Mesendoderm (in vitro differentiated cells): Measurements from ENCODE around the gene LRCH1.

Experiments
- DNase-seq: peaks from one replicate; pipeline ENCODE4 v3.0.0; 2013
- H2AK5ac ChIP-seq: 2 replicates; pipeline ENCODE4 v1.6.1; 2013; ENCODE audit warnings: low read length, inconsistent platforms
- H2BK120ac ChIP-seq: 2 replicates; pipeline ENCODE4 v1.6.1; 2013; ENCODE audit warnings: low read depth, mild to moderate bottlenecking, low read length, moderate library complexity, mixed read lengths
- H2BK15ac ChIP-seq: replicated peaks from 2 replicates; pipeline ENCODE4 v1.6.1; 2013; ENCODE audit warnings: low read depth, mild to moderate bottlenecking, moderate library complexity
- H2BK5ac ChIP-seq: 2 replicates; pipeline ENCODE4 v1.6.1; 2013; ENCODE audit warnings: low read length, inconsistent platforms
- H3K18ac ChIP-seq: 2 replicates; pipeline ENCODE4 v1.6.1; 2013; ENCODE audit warnings: mild to moderate bottlenecking, low read length, mixed read lengths
- H3K23ac ChIP-seq: one replicate; pipeline ENCODE4 v1.6.1; 2013; ENCODE audit warnings: low read length
- H3K27ac ChIP-seq: 2 replicates; pipeline ENCODE4 v1.5.1; 2013; ENCODE audit warnings: low read depth, mild to moderate bottlenecking, inconsistent platforms, low read length, moderate library complexity
- H3K27me3 ChIP-seq: 2 replicates; pipeline ENCODE4 v1.6.1; 2013; ENCODE audit warnings: low read length, control low read depth, mild to moderate bottlenecking, inconsistent platforms; ENCODE audit not compliant: insufficient read depth, poor library complexity
- H3K36me3 ChIP-seq: 2 replicates; pipeline ENCODE4 v1.6.1; 2013; ENCODE audit warnings: low read length, inconsistent platforms; ENCODE audit not compliant: control insufficient read depth, insufficient read depth
- H3K4ac ChIP-seq: one replicate; pipeline ENCODE4 v1.6.1; 2013; ENCODE audit warnings: low read depth, mild to moderate bottlenecking, low read length, moderate library complexity
- H3K4me1 ChIP-seq: 2 replicates; pipeline ENCODE4 v1.6.1; 2013; ENCODE audit warnings: low read depth, low read length, inconsistent platforms; ENCODE audit not compliant: control insufficient read depth
- H3K4me2 ChIP-seq: 2 replicates; pipeline ENCODE4 v1.6.1; 2013; ENCODE audit warnings: low read length
- H3K4me3 ChIP-seq: 2 replicates; pipeline ENCODE4 v1.5.1; 2013; ENCODE audit warnings: mild to moderate bottlenecking, low read length
- H3K56ac ChIP-seq: one replicate; pipeline ENCODE4 v1.6.1; 2013; ENCODE audit warnings: low read length
- H3K79me1 ChIP-seq: 2 replicates; pipeline ENCODE4 v1.6.1; 2013; ENCODE audit warnings: low read length, inconsistent platforms
- H3K79me2 ChIP-seq: 2 replicates; pipeline ENCODE4 v1.6.1; 2013; ENCODE audit warnings: mild to moderate bottlenecking, low read length; ENCODE audit not compliant: control insufficient read depth, insufficient read depth
- H3K9ac ChIP-seq: 2 replicates; pipeline ENCODE4 v1.6.1; 2013; ENCODE audit warnings: low read length, inconsistent platforms
- H4K5ac ChIP-seq: one replicate; pipeline ENCODE4 v1.6.1; 2013; ENCODE audit warnings: low read length
- H4K8ac ChIP-seq: one replicate; pipeline ENCODE4 v1.6.1; 2013; ENCODE audit warnings: low read depth, mild to moderate bottlenecking, control low read depth, low read length, moderate library complexity
- WGBS: extraction: QIAGEN DNeasy Blood & Tissue Kit; methylation state at CpG from one replicate; pipeline ENCODE4 v1.1.7; 2013; ENCODE audit warnings: low lambda C conversion rate, missing lambda C conversion rate; ENCODE audit not compliant: insufficient coverage; ENCODE audit errors: extremely low coverage; 5-methylcytosine and 5-hydroxymethylcytosine counted together

Gene LRCH1

DNA sequence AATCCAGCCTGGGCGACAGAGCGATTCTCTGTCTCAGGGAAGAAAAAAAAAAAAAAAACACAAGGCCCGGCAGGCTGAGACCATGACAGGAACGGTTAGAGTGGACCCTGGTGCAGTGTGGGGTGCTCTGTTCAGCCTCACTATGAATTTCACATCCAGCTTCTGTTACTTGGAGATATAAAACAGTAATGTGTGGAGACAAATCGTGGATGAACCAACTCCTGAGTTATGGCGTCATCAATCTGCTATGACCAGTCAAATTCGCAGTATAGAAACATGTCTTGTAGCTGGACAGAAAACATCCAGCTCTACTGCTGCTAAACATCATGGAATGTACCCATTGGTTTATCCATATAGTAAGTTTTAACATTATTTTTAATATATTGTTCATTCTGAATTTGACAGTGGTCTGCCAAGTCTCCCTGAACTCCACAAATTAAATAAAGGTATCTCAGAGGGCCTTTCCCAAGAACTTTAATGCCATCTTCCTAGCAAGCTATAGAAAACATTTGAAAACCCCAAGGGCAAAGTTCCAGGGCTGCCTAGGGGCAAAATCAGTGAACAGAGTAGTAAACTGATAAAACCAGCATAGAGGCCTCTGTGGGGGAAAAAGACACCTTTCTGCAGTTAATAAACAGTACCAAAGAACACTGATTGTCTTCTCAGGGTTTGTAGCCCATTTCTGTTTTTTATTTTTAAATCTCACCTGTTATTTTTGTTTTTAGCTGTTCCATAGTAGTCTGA is 75.8 kb downstream of the LRCH1 start:
- Histone ChIP-seq H2BK5ac (no peak overlapping the region), H3K4me3 (no peak overlapping the region), H3K56ac (no peak overlapping the region), H2BK120ac (no peak overlapping the region), H3K36me3 (no peaks in the 10 kb centered on the region), H3K4me1 (peaks cover 8% of the 10 kb centered on the region), H2AK5ac (no peak overlapping the region), H3K79me2 (peaks cover 8% of the 10 kb centered on the region), H4K8ac (no peak overlapping the region), H3K4ac (no peak overlapping the region), H3K23ac (no peak overlapping the region), H3K27ac (no peak overlapping the region), H3K4me2 (no peak overlapping the region), H3K79me1 (peaks cover 6% of the 10 kb centered on the region), H3K9ac (no peak overlapping the region), H3K18ac (no peak overlapping the region), H3K27me3 (no peaks in the 10 kb centered on the region), H4K5ac (no peak overlapping the region), H2BK15ac (no peak overlapping the region)
- no CpG with 5 or more reads among the region's 7 CpGs for WGBS
- no peak for DNase-seq

DNA sequence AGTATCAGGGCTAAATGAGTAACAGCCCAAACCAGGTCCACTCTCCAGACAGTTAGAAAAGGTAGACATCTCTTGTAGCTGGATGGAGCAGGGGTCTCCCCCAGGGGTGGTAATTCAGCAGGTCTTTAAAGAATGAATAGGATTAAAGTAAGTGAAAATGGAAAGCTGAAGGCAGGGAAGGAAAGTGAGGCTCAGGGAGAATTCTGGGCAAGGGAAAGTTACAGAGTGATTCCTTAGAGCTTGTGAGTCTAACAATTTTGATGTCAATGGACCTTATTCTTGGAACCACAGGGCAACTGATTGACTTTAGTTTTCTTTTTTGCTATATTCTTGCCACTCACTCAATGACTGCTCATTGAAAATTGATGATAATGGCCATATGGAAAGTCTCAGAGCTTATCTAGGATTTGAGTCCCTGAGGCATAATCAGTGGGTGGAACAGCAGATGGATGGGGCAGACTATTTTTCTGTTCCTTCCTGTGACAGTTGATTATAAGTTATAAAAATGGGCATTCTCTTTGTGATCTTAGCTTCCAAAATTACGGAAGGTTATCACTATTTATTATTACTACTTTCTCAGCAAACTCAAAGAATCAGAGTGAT is 76.9 kb downstream of the LRCH1 start:
- no peak overlapping the region for H3K18ac ChIP-seq
- H3K36me3 ChIP-seq: no peaks in the 10 kb centered on the region
- H2BK5ac ChIP-seq: no peak overlapping the region
- no peak overlapping the region for H3K4me2 ChIP-seq
- H3K4me1 ChIP-seq: peaks cover 8% of the 10 kb centered on the region
- no peak overlapping the region for H3K4me3 ChIP-seq
- no peak overlapping the region for H4K8ac ChIP-seq
- no peak overlapping the region for H2BK15ac ChIP-seq
- no peak overlapping the region for H3K9ac ChIP-seq
- no CpG with 5 or more reads among the region's 1 CpG for whole genome bisulfite sequencing
- peaks cover 7% of the 10 kb centered on the region for H3K79me2 ChIP-seq
- DNase-seq: no peak
- no peaks in the 10 kb centered on the region for H3K27me3 ChIP-seq
- no peak overlapping the region for H2AK5ac ChIP-seq
- H3K27ac ChIP-seq: no peak overlapping the region
- no peak overlapping the region for H3K23ac ChIP-seq
- H3K4ac ChIP-seq: no peak overlapping the region
- H3K56ac ChIP-seq: no peak overlapping the region
- H4K5ac ChIP-seq: no peak overlapping the region
- no peak overlapping the region for H2BK120ac ChIP-seq
- peaks cover 6% of the 10 kb centered on the region for H3K79me1 ChIP-seq

DNA sequence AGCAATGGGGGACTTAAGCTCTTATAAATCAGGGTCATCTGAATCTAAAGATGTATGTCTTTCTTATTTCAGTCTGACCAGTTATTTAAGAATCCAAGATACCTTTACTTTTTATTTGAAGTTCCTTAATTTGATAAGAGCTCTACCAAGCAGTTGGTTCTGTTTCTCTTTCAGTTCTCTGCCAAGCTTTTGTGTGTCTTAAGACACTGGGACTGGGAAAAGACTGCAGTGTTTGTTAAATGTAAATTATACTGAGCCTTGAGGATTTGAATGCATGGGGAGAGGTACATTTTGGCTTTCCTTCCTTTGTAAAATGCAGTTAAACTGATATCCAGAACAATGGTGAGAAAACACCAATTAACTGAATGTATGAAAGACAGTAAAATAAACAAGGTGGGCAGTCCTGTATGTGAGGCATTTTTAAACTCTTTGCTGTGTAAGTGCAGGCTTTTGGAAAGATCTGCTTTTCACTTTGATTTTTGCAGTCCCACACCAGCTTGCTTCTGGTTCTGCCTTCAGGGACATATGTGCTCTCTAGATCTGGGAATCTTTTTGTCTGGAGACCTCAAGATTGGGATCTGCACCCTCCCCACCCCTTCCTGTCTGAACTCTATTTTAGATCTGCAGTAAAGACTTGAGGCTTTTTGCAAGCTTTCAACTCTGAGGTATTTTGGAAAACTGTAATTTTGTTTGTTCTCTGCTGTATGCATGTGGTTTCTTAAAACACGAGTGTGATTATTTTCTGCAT is 77.6 kb downstream of the LRCH1 start:
- Histone ChIP-seq H3K9ac (no peak overlapping the region), H3K79me1 (peaks cover 5% of the 10 kb centered on the region), H3K79me2 (peaks cover 4% of the 10 kb centered on the region), H3K56ac (no peak overlapping the region), H3K4me1 (peaks cover 8% of the 10 kb centered on the region), H3K36me3 (no peaks in the 10 kb centered on the region), H3K27ac (no peak overlapping the region), H3K23ac (no peak overlapping the region), H3K4me3 (no peak overlapping the region), H2BK5ac (no peak overlapping the region), H3K27me3 (no peaks in the 10 kb centered on the region), H2AK5ac (no peak overlapping the region), H2BK15ac (no peak overlapping the region), H3K4ac (no peak overlapping the region), H3K18ac (no peak overlapping the region), H4K8ac (no peak overlapping the region), H4K5ac (no peak overlapping the region), H3K4me2 (no peak overlapping the region), H2BK120ac (no peak overlapping the region)
- DNase-seq: no peak
- no CpG with 5 or more reads among the region's 1 CpG for WGBS

GRCh38 chr13:46631179-46631542 is 78.2 kb downstream of the LRCH1 start:
- H3K36me3 ChIP-seq: no peaks in the 10 kb centered on the region
- no peak overlapping the region for H3K9ac ChIP-seq
- no peak overlapping the region for H2BK120ac ChIP-seq
- H3K79me2 ChIP-seq: peaks cover 4% of the 10 kb centered on the region
- no CpG with 5 or more reads among the region's 2 CpGs for WGBS
- H3K27ac ChIP-seq: no peak overlapping the region
- peaks cover 5% of the 10 kb centered on the region for H3K79me1 ChIP-seq
- no peak overlapping the region for H3K56ac ChIP-seq
- H3K23ac ChIP-seq: no peak overlapping the region
- H3K18ac ChIP-seq: no peak overlapping the region
- no peak overlapping the region for H4K8ac ChIP-seq
- no peaks in the 10 kb centered on the region for H3K27me3 ChIP-seq
- H2AK5ac ChIP-seq: no peak overlapping the region
- no peak overlapping the region for H3K4me2 ChIP-seq
- no peak overlapping the region for H3K4me3 ChIP-seq
- H3K4ac ChIP-seq: no peak overlapping the region
- no peak overlapping the region for H2BK15ac ChIP-seq
- no peak for DNase-seq
- no peak overlapping the region for H4K5ac ChIP-seq
- H2BK5ac ChIP-seq: no peak overlapping the region
- peaks cover 8% of the 10 kb centered on the region for H3K4me1 ChIP-seq

- H3K4me1 ChIP-seq: peaks cover 8% of the 10 kb centered on the region
- H3K9ac ChIP-seq: no peak overlapping the region
- no peak overlapping the region for H3K27ac ChIP-seq
- no peak overlapping the region for H2BK15ac ChIP-seq
- no peak overlapping the region for H3K23ac ChIP-seq
- no peak overlapping the region for H3K18ac ChIP-seq
- H4K8ac ChIP-seq: no peak overlapping the region
- DNase-seq: no peak
- peaks cover 4% of the 10 kb centered on the region for H3K79me2 ChIP-seq
- no peak overlapping the region for H2AK5ac ChIP-seq
- no peaks in the 10 kb centered on the region for H3K27me3 ChIP-seq
- no peak overlapping the region for H3K56ac ChIP-seq
- H3K4ac ChIP-seq: no peak overlapping the region
- no peak overlapping the region for H4K5ac ChIP-seq
- H2BK120ac ChIP-seq: no peak overlapping the region
- no peak overlapping the region for H3K4me3 ChIP-seq
- peaks cover 5% of the 10 kb centered on the region for H3K79me1 ChIP-seq
- no peaks in the 10 kb centered on the region for H3K36me3 ChIP-seq
- H3K4me2 ChIP-seq: no peak overlapping the region
- no CpG with 5 or more reads among the region's 2 CpGs for WGBS
- H2BK5ac ChIP-seq: no peak overlapping the region
Observed at GRCh38 chr13:46632176-46632575, 79.2 kb downstream of the LRCH1 start.
